ENCODE data around the gene ROBO1. TPM values are rescaled to one million over a fixed set of nuclear protein-coding genes. Genes with fewer than 3 reads are reported as not detected.
"Not testable (repeated sequence)": the region's sequence is repeated elsewhere in the genome, so short reads cannot be mapped to it uniquely, and the experiment has no call there.

The ROBO1 gene
- polyA plus RNA-seq, 4 donors: 98.5 to 142 (median 110) TPM

DNA sequence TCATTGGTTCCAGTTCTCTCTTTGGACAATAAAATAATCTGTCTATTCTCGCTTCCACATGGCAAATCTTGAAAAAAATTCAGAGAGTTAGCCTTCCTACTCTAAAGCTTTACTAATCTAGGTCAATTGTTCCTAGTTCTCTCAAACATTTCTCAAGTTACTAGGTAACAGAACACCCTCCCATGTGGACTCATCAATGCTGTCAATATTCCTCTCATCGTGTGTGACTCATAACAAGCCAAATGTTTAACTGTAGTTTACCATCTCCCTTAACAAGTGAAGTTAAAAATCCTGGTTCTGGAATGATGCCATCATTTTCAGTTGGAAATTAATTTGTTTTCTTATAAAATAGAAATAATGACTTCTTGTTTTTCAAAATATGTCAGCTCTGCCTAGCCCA is 438.6 kb downstream of the ROBO1 start:
- DNase-seq (ENCODE audit: low read depth in 4 of 4, low spot score in 3 of 4): no peak

DNA sequence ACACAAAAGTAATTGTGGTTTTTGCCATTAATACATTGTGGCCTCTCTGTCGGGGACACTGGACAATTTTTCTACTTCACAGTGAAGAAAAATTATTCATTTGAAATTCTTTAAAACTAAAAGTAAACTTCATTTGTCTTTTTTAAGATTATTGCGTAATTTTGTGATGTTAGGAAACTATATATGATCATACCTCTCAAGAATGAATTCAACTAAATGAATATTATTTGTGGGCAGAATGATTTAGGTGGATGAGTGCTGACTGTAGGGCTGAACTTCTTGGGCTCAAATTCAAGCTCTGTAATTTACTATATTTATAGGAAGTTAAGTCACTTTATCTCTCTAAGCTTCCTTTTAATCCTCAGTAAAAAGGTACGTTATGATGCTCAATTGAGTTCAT is 441.2 kb downstream of the ROBO1 start:
- DNase-seq (ENCODE audit: low read depth in 4 of 4, low spot score in 3 of 4): no peak

DNA sequence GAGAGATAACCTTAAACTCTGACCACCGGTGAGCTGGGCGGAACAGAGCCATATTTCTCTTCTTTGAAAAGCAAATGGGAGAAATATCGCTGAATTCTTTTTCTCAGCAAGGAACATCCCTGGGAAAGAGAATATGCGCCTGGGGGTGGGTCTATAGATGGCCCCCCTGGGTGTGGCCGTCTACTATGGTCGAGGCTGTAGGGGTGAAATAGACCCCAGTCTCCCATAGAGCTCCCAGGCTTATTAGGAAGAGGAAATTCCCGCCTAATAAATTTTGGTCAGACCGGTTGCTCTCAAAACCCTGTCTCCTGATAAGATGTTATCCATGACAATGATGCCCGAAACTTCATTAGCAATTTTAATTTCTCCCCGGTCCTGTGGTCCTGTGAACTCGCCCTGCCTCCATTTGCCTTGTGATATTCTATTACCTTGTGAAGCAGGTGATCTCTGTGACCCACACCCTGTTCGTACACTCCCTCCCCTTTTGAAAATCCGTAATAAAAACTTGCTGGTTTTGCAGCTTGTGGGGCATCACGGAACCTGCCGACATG is 441.9 kb downstream of the ROBO1 start:
- DNase-seq (ENCODE audit: low read depth in 4 of 4, low spot score in 3 of 4): not testable (repeated sequence)

DNA sequence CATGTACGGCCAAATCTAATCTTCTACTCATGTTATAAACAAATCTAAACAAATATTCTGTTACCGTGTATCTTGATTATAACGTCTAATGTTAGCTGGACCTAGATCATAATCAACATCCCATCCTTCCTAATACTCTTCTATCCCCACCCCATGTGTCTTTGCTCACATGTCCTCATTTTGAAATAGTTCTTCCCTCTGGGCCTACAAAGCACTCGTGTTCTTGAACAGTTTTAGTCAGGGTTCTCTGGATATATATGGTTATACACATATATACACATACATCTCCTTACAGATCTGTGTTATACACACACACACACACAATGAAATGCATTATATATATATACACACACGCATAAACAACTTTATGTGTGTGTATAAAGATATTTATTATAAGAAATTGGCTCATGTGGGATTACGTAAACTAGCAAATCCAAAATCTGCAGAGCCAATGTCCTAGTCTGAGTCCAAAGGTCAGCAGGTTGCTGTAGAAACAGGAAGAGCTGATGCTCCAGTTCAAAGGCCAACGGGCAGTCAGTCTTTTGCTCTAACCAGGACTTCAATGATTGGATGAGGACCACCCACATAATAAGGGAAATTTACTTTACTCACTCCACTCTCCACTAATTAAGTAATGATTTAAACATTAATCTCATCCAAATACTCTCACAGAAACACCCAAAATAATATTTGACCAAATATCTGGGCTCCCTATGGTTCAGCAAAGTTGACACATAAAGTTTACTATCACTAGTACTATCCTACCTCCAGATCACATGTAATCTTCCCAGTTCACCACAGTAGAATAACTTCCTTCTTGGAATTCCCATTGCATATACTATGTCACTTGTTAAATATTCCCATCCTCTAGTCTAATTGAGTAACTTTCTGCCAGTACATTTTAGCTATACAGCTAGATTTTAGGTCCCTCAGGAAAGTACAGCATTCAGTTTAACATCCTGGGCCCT is 450.0 kb downstream of the ROBO1 start:
- no peak for DNase-seq (ENCODE audit: low read depth in 4 of 4, low spot score in 3 of 4)

DNA sequence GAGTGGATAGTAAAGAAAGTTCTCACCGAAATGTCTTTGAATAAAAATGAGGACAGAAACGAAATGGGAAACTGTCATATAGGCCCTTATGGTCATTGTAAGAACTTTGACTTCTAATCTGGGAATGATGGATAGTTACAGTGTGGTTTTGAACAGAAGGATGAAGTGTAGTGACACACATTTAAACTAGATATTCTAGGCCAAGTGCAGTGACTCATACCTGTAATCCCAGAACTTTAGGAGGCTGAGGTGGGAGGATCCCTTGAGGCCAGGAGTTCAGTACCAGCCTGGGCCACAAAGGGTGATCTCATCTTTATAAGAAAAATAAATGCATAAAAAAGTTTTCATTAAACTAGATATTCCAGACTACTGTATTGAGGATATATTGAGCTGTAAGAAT is 452.8 kb downstream of the ROBO1 start:
- no peak for DNase-seq (ENCODE audit: low read depth in 4 of 4, low spot score in 3 of 4)

DNA sequence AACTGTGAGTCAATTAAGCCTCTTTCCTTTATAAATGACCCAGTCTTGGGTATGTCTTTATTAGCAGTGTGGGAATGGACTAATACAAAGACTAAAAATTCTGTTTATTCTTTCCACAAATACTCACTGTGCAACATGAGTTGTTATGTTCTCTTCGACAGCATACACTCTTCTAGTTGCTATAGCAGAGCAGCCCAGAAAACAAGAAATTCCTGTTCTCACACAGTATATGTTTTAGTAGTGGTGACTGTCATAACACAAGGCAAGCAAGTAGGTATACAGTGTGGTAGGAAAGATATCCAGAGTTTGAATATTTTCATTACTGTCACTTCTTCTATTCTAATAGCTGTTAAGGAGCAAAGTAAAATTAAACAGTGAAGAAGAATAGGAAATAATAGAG is 453.3 kb downstream of the ROBO1 start:
- DNase-seq (ENCODE audit: low read depth in 4 of 4, low spot score in 3 of 4): no peak

DNA sequence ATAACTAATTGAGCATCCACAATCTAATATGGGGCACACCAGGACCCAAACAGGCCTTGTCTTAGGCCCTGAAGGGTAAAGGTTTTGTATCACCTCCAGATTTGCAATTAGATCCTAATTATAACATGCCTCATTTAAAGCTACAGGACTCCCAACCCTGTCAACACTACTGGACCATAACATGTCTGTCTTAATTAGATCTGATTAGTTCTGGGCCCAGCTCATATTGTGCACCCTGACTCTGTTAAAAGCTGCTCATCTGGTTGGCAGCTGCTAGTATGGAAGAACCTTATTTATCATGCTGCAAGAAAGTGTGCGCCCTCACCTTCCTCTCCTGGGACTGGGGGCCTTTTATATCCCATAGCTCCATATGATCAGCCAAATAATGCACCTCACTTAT is 457.8 kb downstream of the ROBO1 start:
- DNase-seq (ENCODE audit: low read depth in 4 of 4, low spot score in 3 of 4): no peak

DNA sequence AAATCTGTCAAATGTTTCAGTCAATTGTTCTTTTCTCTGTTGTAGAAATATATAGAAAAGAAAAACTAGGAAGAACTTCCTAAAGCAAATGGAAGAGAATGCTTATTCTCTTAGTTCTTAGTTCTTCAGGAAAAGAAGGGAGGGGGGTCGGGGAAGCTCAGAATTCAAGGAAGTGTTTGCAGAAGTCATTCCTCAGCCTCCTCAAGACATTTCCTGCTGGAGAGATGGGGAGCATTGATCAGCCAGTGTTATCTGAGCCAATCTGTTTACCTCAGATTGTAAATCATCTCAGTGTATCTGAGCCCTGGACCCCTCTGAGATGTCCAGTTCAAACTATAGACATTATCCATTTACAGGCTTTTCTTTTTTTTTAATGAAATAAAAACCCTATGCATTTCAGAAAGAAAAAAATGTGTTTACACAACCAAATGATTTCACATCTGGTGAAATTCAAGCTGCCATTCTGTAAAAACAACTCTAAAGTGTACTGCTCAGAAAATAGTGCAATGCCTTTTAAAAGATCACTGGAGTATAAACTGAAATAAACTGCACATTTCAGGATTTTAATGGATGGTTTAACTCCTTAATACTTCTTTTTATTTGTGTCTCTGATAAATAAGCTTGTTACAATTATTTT is 460.7 kb downstream of the ROBO1 start:
- no peak for DNase-seq (ENCODE audit: low read depth in 4 of 4, low spot score in 3 of 4)

DNA sequence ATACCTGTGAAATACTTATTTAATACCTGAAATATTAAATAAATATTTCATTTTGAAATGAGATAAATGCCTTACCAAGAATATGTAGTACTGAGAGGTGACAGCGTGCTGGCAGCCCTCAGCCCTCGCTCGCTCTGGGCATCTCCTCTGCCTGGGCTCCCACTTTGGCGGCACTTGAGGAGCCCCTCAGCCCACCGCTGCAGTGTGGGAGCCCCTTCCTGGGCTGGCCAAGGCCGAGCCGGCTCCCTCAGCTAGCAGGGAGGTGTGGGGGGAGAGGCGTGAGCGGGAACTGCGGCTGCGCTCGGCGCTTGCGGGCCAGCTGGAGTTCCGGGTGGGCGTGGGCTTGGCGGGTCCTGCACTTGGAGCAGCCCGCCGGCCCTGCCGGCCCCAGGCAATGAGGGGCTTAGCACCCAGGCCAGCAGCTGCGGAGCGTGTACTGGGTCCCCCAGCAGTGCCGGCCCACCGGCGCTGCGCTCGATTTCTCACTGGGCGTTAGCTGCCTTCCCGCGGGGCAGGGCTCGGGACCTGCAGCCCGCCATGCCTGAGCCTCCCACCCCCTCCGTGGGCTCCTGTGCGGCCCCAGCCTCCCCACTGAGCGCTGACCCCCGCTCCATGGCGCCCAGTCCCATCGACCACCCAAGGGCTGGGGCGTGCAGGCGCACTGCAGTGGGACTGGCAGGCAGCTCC is 467.7 kb downstream of the ROBO1 start:
- DNase-seq (ENCODE audit: low read depth in 4 of 4, low spot score in 3 of 4): not testable (repeated sequence)

DNA sequence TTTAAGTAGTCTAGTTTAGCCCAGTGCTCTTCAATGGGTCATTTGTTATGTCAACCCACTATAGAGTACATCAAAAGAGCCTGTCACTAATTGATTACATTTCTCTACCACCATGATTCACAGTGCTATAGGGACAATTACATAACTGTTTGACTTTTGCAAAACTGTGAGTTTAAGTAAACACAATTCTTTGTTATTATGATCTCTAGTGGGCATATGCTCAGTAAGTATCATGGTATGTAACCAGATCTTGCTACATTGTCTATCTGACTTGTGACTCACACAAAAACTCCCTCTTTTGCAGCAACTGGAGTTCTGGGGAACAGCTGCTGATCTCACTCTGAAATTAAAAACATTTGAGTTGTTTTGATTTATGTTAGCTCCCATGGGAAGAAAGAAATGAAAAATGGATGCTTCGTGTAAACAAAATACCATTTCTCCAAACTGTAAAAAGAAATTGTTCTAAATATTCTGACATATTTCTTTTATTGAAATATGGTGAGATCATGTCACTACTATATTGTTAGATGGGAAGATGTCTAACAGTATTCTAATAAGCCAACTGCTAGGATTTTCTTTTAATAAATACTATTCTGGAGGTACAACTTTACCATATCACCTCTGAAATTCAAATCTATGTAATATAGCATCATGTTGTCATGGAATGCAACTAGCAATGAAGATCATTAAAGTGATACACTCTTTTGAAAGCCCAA is 470.4 kb downstream of the ROBO1 start:
- no peak for DNase-seq (ENCODE audit: low read depth in 4 of 4, low spot score in 3 of 4)

DNA sequence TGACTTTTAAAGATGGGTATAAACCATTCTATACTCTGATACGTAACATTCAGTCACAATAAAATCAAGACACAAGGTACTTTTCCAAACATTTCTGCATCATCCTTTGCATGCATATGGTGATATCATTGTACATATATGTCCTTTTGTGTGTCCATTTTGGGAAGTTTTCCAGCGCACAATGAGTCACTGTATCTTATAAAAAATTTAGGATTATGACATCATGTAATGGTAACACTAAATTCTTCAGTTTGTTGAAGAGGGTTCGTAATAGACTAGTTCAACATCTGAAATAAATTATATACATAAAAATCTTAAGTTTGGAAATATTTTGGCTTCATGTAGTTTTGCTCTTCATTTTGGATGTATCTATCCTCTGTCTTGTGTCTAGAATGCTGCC is 480.9 kb downstream of the ROBO1 start:
- no peak for DNase-seq (ENCODE audit: low read depth in 4 of 4, low spot score in 3 of 4)

DNA sequence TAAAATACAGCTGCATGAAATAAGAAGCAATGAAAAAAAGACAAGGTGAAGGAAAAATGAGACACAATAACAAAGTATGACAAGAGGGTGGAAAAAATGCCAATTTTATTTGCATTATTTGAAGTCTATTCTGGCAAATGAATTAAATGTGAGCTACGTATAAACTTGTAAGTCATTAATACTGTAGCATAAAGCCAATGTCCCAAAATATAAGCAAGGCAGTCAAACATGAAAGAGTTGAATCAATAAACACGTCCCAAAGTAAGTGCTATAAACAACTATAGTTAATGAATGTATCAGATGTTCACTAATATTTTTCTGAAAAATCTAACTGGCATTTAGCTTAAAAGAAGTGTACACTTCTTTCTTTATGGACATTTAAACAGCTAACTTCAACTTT is 481.9 kb downstream of the ROBO1 start:
- DNase-seq (ENCODE audit: low read depth in 4 of 4, low spot score in 3 of 4): no peak

DNA sequence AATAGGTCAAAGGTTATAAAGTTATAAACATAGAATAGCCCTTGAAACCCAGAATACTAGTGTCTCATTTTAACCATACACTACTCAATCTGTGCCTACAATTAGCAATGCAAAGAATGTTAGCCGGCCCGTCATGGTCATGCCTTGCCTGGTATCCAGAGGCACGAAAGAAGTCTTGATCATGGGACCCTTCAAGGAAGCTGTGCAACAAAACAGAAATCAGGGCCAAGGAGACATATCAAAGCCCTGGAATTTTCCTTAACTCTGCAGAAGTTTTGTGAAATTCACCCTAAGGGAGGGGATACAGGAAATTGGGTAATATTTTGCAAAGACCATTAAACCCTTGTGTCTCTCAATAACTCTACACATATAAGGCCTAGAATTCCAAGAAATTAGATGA is 482.4 kb downstream of the ROBO1 start:
- DNase-seq (ENCODE audit: low read depth in 4 of 4, low spot score in 3 of 4): no peak

DNA sequence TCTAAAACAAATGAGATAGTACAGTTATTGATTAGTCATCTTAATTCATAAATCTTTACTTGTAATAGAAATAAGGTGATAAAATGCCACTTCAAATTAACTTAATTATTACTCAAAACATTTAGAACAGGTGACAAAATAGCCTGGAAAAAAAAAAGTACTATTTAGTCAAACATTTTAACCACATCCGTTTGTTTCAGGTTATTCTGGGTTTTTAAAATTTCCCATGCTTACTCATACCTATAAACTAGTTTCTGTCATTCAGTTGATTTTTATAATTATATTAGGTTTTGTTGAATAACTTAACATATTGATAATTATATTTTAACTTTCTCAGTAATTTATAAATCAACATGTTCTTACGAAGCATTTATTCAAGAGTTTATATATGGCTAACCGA is 483.0 kb downstream of the ROBO1 start:
- DNase-seq (ENCODE audit: low read depth in 4 of 4, low spot score in 3 of 4): no peak

DNA sequence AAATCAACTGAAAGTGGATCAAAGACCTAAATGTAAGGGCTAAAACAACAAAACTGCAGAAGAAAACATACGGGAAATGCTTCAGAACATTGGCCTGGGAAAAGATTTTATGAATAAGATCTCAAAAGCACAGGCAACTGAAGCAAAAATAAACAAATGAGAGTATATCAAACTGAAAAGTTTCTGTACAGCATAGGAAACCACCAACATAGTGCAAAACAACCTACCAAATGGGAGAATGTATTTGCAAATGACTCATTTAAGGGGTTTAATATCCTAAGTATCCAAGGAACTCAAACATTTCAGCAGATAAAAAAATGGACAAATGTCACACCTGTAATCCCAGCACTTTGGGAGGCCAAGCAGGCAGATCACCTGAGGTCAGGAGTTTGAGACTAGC is 489.1 kb downstream of the ROBO1 start:
- no peak for DNase-seq (ENCODE audit: low read depth in 4 of 4, low spot score in 3 of 4)

DNA sequence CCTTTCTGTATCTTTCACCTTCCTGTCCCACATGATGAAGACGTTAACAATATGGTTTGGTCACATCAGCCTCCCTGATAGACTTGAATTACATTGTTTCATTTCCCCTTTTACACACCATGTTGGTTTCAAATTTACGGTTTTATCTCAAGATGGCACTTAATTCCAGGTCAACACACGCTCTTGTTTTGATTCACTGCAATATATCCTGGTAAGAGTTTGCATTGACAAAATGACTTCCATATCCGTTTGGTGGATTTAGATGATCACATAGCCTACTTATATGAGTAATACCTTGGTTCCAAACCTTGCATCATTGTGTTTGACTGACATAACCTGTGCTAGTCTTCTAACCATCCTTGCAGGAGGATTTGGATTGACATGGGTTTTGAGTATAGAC is 499.4 kb downstream of the ROBO1 start:
- no peak for DNase-seq (ENCODE audit: low read depth in 4 of 4, low spot score in 3 of 4)

DNA sequence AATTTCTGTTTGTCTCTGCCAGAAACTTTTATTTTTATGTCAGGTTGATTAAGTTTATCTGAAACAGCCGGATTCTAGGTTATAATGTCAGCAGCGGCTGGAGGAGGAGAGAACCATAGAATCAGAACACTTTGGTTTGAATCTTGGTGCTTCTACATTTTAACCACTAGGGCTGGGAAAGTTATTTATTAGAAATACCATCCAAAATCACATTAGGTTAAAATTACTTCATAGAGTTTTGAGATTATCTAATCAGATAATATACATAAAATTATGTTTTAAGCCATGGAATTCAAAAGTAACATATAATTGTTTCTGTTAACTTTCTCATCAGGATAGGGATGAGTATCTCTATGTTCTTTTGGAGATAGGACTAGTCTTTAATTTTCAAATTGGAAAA is 502.9 kb downstream of the ROBO1 start:
- DNase-seq (ENCODE audit: low read depth in 4 of 4, low spot score in 3 of 4): no peak

DNA sequence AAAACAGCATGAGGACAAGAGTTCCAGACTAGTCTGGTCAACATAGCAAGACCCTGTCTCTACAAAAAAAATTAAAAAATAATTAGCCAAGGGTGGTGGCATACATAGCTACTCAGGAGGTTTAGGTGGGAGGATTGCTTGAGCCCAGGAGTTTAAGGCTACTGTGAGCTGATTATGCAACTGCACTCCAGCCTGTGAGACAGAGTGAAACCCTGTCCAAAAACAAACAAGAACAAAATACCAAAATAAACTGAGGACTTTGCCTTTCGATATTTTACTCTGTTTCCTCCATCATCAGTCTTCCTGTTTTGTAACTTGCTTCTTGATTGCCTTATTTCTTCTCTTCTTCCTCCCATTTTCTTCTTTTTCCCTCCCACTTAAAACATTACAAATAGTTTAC is 504.4 kb downstream of the ROBO1 start:
- no peak for DNase-seq (ENCODE audit: low read depth in 4 of 4, low spot score in 3 of 4)

DNA sequence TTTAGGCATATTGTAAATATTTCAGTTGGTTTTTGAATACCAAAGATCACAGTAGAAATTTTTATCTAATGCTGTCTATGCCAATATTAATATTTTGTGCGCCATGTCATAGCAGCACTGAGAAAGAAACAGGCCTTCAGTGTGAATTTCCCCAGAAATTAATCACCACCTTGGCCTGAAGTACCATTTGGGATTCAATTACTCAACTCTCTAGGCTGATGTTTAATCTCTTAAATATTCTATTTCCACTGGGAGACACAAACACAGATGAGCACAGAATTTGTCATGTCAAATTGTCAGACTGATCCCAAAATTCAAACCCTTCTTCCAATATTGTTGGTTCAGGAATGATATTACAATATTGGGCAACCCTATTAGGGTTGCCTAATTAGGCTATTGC is 509.3 kb downstream of the ROBO1 start:
- DNase-seq (ENCODE audit: low read depth in 4 of 4, low spot score in 3 of 4): no peak

DNA sequence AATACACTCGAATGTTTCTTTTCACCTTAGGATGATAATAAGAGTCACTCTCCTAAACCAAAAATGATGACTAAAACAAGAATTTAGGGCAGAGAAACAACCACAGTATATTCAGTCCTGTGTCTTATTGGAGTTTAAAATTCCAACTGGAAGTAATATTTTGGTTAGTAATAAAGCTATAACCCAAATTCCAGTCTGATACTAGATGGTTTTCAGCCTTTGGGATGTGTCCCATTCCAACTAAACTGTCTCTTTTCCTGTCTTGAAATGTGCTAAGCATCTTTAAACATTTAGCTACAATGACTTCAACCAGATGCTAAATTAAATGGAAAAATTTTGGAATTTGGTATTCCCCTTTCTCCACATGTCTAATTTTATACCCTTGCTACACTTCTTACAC is 510.0 kb downstream of the ROBO1 start:
- DNase-seq (ENCODE audit: low read depth in 4 of 4, low spot score in 3 of 4): no peak

DNA sequence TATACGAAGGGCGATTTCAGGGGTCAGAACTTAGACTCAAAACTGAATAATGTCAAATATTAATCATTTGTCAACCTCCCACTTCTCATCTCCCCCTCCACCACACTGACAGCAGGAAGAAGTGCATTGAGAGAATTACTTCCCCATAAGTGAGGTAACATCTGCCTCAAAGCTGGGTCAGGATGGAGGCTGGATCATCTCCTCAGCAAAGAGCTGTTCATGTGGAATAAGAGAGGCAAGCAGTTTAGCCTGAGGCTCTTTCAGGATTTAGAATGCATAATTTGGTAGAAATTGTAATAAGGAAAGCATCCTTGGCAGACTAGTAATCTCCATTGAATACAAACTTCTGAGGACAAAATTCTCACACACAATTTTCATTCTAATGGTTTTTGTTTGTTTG is 512.1 kb downstream of the ROBO1 start:
- no peak for DNase-seq (ENCODE audit: low read depth in 4 of 4, low spot score in 3 of 4)
